ENCODE data around the gene COX14.

GRCh38 chr12:50077099-50077498 is 34.9 kb upstream of the COX14 start:
- no peak for TF ChIP-seq SUZ12 (IDR thresholded peaks at IDR 0.05)
- no peak for TF ChIP-seq NFRKB (IDR thresholded peaks at IDR 0.05)
- no peak for TF ChIP-seq FOXK2 (IDR thresholded peaks at IDR 0.05)
- TF ChIP-seq FOXM1 (IDR thresholded peaks at IDR 0.05; ENCODE audit: borderline replicate concordance), result no peak
- TF ChIP-seq FOXA1 (IDR thresholded peaks at IDR 0.05), result no peak
- TF ChIP-seq ELF4 (IDR thresholded peaks at IDR 0.05), result no peak
- no peak for TF ChIP-seq ZNF384 (IDR thresholded peaks at IDR 0.05)
- TF ChIP-seq TARDBP (IDR thresholded peaks at IDR 0.05), result no peak
- no peak for TF ChIP-seq SP1 (IDR thresholded peaks at IDR 0.05)
- TF ChIP-seq HDGF (IDR thresholded peaks at IDR 0.05; ENCODE audit: borderline replicate concordance), result no peak
- no peak for TF ChIP-seq LEF1 (IDR thresholded peaks at IDR 0.05; ENCODE audit: borderline replicate concordance)
